Stimulated activated CD4-positive, alpha-beta T cell treated with anti-CD3 and anti-CD28 coated beads, Interleukin-12 subunit alpha, Interleukin-12 subunit beta, amount 100 ng/mL, for 4 hours (primary cell): Measurements from ENCODE around the gene NPDC1.

Experiments
- DNase-seq: peaks from one replicate; pipeline ENCODE4 v3.0.0-alpha.2; 2020

NPDC1 gene

GRCh38 chr9:137023157-137023556 lies 22.8 kb downstream of the NPDC1 start:
- no peak for DNase-seq

GRCh38 chr9:137022662-137023008 lies 23.3 kb downstream of the NPDC1 start:
- DNase-seq: no peak

- peak; percentile 68 for DNase-seq
Observed at GRCh38 chr9:137021979-137022661, 23.9 kb downstream of the NPDC1 start.

DNA sequence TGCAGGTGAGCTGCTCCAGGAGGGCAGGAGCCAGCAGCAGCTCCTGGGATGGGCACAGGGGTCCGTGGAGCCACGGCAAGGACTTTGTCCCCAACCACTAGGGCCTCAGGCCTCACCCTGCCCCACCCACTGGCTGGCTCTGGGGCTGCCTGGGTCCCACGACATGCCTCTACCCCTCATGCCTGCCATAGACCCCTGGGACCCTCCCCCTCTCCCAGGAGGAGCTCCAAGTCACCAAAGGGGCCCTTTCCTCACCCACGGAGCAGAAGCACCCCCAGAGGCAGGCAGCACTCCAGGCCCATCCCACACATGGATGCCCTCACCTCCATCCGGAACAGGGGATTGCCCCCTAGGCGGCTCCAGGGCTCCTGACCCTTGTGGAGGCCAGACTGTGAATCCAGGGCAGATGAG lies 24.4 kb downstream of the NPDC1 start:
- DNase-seq: no peak

DNA sequence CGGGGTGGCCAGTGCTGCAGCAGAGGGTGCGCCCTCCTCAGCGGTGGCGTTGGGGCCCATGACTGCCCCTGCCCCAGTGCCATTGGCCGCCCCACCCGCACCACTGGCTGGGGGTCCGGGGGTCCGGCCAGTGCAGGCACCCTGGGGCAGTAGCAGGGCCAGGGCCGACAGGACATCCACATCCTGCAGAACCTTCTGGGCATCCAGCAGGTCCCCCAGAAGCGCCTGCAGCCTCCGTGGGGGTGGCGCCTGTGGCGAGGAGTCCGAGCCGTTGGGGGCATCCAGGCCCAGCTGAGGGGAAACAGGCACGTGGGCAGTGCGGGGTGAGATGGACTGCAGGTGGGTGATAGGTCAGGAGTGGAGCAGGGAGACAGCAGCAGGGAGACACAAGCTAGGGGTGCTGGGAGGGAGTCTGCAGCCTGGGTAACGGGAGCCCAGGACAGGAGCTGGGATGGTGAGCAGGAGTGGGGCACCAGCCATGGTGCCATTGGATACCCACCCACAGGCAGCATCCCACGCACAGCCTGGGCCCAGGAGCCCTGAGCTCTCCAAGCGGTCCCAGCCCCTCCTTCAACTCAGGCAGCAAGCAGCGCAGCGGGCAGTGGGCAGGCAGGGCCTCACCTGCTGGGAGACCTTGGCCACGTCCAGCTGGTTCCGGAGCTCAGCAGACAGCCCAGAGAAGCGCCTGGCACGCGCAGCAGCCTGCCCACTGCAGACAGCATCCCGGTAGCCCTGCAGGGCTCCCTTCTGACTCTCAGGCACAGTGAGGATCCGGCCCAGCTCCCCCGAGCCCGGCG lies 25.0 kb downstream of the NPDC1 start:
- no peak for DNase-seq

GRCh38 chr9:137019891-137020683 lies 25.9 kb downstream of the NPDC1 start:
- DNase-seq: no peak

- no peak for DNase-seq
Observed at GRCh38 chr9:137018761-137019559, 27.0 kb downstream of the NPDC1 start.

DNA sequence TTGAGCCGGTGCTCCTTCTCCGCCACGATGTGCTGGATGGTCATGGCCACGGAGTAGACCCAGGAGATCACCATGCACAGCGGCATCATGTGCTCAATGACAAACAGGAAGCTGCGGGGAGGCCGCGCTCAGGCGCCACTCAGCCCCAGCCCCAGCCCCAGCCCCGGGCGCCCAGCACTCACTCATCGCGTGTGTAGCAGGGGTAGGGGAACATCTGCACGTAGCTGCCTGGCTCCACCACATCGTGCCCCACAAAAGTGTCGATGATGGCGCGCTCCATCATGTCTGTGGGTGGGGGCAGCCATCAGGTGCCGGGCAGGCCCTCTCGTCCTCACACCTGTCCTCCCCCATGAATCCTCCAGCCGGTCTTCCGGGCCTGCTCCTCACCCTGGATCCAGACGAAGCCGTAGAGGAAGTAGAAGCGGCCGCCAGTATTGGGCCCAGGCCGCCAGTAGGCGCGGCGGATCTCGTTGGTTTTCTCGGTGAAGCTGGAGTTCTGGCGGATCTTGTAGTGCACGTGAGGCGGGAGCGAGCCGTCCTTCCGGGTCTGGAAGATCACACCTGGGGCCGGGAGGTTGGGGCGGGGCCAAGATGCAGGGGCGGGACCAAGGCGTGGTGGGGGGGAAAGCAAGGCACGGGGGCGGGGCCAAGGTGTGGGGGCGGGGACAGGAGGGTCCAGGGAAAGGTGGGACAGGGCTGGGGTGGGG lies 28.0 kb downstream of the NPDC1 start:
- no peak for DNase-seq

- no peak for DNase-seq
Observed at GRCh38 chr9:137017071-137017470, 28.9 kb downstream of the NPDC1 start.

DNA sequence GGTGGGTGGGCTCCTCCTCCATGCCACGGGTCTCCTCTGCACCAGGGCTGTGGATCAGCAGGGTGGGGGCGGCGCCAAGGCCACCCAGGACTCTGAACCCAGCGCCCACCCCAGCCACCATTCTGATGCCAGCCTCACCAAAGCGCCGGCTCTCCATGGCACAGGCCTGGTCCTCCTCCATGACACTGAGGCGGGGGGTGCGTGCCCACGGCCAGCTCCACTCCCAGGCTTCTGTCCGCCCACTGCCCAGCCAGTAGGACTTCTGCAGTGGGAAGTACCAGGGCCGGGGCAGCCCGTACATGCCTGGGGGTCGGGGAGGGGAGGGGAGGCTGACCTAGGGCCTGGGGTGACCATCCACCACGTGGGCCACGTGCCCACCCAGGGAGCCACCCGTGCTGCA lies 29.5 kb downstream of the NPDC1 start:
- DNase-seq: no peak

DNA sequence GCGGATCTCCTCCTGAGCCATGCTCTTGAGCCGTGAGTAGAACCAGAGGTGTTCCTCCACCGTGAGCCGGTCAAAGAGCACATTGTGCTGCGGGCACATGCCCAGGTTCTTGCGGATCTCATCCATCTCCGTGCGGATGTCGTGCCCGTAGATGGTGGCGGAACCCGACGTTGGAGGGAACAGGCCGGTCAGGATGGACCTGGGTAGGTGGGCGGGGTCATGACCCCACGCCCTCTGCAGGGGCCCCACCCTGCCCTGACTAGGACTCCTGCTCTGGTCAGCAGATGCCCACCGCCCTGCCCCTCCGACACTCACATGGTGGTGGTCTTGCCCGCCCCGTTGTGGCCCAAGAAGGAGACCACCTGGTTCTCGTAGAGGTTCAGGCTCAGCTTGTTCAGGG lies 30.0 kb downstream of the NPDC1 start:
- DNase-seq: no peak

DNA sequence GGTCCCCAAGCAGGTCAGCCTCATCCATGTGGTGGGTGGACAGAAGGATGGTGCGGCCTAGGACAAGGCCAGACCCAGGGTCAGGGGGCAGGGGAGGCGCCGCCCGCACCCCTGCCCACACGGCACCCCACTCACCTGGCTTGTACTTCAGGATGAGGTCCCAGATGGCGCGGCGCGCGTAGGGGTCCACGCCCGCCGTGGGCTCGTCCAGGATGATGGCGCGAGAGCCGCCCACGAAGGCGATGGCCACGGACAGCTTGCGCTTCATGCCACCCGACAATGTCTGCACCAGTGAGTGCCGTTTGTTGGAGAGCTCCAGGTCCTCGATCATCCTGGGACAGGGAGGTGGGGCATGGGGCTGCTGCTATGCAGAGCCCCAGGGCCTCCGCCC lies 30.4 kb downstream of the NPDC1 start:
- DNase-seq: no peak

DNA sequence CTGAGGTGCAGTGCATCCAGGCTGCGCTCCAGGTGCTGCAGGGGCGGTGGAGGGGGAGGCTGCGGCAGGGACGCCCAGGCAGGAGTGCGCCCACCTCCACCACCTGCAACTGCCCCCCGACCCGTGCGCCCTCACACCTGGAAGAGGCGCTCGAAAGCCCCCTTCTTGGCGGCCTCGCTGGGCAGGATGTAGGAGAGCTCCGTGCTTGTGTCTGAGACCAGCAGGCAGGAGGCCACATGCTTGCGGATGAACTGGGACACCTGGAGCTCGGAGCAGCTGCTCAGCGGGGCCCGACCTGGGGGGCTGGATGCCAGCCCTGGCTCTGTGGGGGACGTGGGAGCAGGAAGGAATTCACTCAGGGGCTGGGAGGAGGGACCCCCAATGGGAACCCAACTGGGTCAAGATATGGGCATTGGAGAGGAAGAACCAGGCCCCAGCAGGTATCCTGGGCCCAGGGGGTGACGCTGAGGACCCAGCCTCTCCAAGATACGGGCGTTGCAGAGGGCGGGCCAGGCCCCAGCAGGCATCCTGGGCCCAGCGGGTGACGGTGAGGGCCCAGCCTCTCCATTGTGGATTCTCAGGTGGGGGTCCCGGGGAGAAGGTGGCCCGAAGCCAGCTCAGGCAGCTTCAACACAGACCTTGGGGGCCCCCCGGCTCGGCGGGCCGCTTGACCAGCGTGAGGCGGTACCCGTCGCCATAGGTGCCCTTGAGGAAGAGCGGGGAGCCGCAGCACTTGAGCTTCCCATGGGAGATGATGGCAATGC lies 31.0 kb downstream of the NPDC1 start:
- no peak for DNase-seq

GRCh38 chr9:137014166-137014565 lies 31.8 kb downstream of the NPDC1 start:
- DNase-seq: no peak

DNA sequence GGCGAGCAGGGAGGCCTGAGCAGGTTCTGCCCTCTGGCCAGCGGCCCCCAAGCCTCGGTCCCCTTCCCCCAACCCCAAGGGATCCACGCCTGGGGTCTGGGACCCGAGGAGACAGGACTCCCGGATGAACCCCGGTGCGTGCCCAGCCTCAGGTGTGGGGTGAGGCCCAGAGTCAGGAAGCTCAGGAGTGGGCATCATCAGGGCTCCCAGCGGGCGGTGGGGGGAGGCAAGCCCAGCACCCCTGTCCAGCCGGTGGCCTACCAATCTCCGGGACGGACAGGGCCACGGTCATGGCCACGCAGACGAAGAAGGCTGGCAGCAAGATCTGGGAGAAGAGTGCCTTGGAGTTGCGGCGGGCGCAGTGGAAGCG lies 32.4 kb downstream of the NPDC1 start:
- no peak for DNase-seq

DNA sequence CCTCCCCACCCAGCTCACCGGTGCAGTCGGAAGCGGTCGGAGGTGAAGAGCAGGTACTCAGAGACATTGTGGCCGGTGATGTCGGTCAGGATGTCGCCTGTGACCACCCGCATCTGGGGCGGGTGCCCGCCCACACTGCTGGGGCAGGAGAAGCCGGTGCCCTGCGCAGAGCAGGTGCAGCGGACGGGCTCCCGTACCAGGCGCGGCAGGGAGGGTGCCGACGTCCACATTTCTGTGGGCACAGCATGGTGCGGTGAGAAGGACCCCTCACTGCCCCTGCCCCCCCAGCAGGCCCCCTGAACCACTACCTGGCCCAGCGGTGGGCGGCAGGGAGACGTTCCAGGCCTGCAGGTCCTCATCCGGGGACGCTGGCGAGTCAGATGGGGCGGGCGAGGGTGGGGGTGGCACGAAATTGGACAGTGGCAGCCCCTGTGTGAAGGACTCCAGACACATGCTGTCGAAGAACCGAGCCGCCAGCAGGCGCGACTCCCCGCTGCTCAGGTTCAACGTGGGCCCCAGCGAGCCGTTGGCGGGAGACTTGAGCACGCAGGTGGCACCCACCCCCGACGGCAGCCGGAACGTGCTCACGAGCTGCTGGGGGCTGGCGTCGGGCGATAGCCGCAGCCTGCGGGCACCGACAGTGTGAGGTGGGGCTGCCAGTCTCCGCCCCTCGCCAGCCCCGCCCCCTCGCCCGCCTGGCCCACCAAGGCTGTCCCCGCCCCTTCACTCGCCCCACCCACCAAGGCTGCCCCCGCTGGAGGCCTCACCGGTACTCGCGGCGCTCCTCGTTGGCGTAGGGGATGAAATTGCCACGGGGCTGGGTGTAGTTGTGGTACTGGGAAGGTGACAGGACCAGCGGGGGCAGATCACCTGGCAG lies 33.0 kb downstream of the NPDC1 start:
- DNase-seq: no peak

- no peak for DNase-seq
Observed at GRCh38 chr9:137011907-137012675, 33.9 kb downstream of the NPDC1 start.

GRCh38 chr9:137011156-137011555 lies 34.8 kb downstream of the NPDC1 start:
- no peak for DNase-seq

DNA sequence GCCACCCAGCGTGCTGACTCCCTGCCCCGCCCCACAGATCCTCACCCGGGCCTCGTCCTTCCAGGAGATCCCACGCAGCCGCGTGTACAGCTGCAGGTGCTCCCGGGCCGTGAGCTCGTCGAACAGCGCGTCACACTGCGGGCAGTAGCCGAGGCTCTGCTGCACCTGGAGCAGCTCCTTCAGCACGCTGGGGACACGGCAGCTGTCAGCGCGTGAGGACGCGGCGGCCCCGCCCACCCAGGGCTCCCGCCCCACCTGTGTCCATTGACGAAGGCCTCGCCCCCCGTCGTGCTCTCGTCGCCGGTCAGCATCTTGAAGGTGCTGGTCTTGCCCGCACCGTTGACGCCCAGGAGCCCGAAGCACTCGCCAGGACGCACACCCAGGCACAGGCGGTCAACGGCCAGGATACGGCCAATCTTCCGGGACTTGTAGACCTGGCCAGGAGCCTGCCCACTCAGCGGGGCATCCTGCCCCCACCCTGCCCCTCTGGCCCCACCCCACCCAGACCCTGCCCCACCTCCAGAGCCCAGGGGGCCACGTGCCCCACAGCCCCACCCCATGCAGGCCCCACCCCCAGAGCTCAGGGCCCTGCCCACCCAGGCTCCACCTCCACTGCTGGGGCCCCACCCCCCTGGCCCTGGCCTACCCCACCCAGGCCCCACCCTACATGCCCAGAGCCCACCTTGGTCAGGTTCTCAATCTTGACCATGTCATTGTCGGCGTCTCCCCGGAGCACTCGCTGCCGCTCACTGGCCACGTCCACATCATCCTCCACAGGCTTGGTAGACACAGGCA lies 35.8 kb downstream of the NPDC1 start:
- no peak for DNase-seq
